ENCODE measurements around the gene KAZALD1. TPM values are rescaled to one million over a fixed set of nuclear protein-coding genes. Genes with fewer than 3 reads are reported as not detected.

KAZALD1 gene
- total RNA-seq, 2 experiments from 2014 or later = 0.25 to 0.28 TPM

DNA sequence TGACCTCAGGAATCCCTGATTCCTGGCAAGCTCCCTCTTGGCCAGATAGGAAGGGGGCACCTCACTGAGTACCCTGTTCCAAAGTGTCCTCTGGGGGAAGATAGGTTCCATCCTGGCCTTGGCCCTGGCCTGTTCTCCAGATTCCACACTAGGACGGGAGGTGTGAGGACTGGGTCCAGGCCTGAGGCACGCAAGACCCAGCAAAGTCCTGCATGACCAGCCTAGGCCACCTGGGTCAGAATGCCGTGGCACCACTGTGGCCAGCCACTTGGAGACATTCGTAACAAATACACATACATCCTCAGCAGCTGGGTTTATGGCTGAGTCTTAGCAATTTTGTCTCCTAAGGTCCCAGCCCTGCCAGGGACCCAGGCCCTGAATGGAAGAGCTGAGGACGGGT, 46.0 kb downstream of the KAZALD1 start:
- no peaks in the 10 kb centered on the region for H3K4me1 Mint-ChIP-seq
- H3K9me3 Mint-ChIP-seq = no peaks in the 10 kb centered on the region
- H3K27me3 Mint-ChIP-seq = peaks cover 31% of the 10 kb centered on the region
- H3K36me3 Mint-ChIP-seq = no peaks in the 10 kb centered on the region
- no peak overlapping the region for H3K4me3 Mint-ChIP-seq
- DNase-seq = no peak
- no peak overlapping the region for H3K27ac Mint-ChIP-seq

DNA sequence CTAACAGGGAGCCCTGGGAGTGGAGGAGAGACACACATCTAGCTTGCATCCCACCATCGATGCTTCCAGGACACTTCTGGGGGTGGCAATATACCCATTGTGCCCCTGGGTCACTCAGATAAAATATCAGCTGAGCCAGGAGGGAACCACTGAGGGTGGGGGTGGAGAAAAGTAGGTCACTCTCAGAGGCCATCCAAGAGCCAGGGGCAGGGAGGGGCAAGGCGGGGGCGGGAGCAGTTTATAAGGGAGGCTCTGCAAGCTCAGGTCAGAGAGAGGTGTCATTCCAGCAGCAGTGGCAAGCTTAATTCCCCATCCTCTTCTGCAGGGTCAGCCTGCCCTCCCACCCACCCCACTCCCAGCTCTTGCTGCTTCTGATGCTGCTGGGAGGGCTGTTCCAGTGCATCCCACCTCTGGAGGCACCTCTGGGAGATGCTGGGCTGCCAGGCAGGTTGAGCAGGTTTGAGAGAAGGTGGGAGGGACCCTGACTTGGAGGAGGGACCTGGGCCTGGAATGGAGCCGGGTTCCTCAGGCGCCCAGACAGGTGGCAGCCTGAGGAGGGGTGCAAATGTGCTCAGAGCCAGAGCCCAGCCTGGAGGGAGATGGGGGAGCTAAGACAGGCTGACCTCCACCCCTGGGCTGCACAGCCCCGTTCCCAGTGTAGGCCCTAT, 49.2 kb downstream of the KAZALD1 start:
- Mint-ChIP-seq H3K4me1 (no peaks in the 10 kb centered on the region), H3K9me3 (no peaks in the 10 kb centered on the region), H3K36me3 (no peaks in the 10 kb centered on the region), H3K4me3 (no peak overlapping the region), H3K27me3 (peaks cover 51% of the 10 kb centered on the region), H3K27ac (no peak overlapping the region)
- no peak for DNase-seq

DNA sequence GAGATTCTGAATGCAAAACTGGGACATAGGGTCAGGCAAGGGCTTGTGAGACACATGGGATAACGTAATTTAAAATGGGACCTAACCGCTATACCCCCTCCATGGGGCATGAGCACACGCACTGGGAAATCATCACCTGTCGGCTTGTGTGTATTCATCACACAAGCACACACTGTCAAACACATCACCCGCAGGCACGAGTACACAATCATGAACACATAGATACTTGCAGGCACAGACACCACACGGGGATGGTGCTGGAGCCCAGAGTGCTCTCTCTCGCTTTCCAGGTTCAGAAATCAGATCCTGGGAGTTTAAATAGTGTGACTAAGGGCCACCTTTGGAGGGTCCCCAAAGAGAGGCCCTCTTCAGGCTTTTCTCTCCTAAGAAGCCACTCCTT, 49.8 kb downstream of the KAZALD1 start:
- Mint-ChIP-seq H3K27ac (no peak overlapping the region), H3K27me3 (peaks cover 54% of the 10 kb centered on the region), H3K4me3 (no peak overlapping the region), H3K36me3 (no peaks in the 10 kb centered on the region), H3K9me3 (no peaks in the 10 kb centered on the region), H3K4me1 (no peaks in the 10 kb centered on the region)
- no peak for DNase-seq

DNA sequence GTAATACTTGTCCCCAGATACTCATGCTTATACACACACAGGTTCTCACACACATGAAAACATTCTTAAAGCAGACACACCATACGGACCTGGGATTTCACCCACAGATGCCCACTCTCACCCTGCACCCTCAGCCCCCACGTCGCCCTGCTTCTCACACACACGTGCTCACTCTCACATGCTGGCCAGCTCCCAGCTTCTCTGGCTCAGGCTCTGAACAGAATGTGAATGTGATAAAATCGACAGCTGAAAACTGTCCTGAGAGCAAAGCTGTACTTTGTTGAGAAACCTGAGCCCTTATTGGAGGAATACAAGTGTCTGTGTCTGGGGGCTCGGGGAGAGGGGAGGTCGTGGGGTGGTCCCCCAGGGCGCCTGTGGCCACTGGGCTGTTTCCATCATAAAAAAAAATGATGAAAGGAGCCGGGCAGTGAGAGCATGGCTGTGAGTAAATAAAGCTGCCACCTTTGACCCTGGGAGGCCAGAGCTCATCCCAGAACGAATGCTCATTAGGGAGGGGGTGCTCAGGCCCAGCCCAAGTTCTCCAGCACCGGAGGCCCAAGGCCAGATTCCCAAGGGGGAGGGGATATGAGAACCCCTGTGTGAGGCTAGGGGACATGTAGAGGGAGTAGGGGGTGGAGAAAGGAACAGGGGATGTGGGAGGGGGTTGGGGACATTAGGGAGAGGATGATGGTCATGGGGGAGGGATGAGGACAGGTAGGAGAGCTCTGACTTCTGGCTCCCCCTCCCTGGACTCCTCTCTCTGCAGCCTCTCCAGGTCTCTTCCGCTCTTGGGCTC, 51.2 kb downstream of the KAZALD1 start:
- no peak overlapping the region for H3K27ac Mint-ChIP-seq
- no peaks in the 10 kb centered on the region for H3K36me3 Mint-ChIP-seq
- H3K9me3 Mint-ChIP-seq = no peaks in the 10 kb centered on the region
- H3K4me3 Mint-ChIP-seq = no peak overlapping the region
- peaks cover 54% of the 10 kb centered on the region for H3K27me3 Mint-ChIP-seq
- no peaks in the 10 kb centered on the region for H3K4me1 Mint-ChIP-seq
- no peak for DNase-seq

DNA sequence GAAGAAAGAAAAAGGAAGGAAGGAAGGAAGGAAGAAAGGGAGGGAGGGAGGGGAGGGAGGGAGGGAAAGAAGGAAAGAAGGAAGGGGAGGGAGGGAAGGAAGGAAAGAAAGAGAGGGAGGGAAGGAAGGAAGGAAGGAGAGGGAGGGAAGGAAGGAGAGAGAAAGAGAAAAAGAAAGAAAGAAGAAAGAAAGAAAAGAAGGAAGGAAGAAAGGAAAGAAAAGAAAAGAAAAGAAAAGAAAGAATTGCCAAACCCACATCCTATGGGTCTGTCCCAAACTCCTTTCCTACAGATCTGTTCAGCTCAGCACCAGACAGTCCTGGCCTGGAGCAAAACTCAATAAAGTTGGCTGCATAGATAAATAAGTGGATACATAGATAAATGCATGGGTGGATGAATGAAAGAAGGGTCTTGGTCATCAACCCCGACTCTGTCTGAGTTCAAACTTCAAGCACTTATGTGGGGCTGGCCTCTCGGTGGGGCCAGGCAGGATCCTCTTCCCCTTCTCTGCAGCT, 52.2 kb downstream of the KAZALD1 start:
- H3K27ac Mint-ChIP-seq = no peak overlapping the region
- no peak for DNase-seq
- no peak overlapping the region for H3K4me3 Mint-ChIP-seq
- no peaks in the 10 kb centered on the region for H3K36me3 Mint-ChIP-seq
- peaks cover 54% of the 10 kb centered on the region for H3K27me3 Mint-ChIP-seq
- no peaks in the 10 kb centered on the region for H3K9me3 Mint-ChIP-seq
- no peaks in the 10 kb centered on the region for H3K4me1 Mint-ChIP-seq

DNA sequence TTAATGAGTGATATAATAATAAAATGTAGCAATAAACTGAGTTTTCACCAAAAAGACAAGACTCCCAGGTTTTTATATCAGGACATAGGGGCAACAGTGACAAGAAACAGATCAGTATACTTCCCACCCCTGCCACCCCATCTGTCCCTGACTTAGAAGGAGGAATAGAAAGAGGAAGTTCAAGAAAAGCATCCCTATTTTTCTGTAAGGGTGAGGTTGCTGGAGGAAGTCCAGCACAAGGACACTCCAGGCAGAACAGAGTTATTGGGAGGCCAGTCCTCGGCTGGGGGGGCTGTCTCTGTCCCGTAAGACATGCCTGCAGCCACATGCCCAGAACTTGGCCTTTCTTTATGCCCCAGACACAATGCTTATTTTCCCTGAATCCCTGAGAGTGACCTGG, 52.9 kb downstream of the KAZALD1 start:
- DNase-seq = no peak
- Mint-ChIP-seq H3K4me1 (no peaks in the 10 kb centered on the region), H3K4me3 (no peak overlapping the region), H3K9me3 (no peaks in the 10 kb centered on the region), H3K36me3 (no peaks in the 10 kb centered on the region), H3K27me3 (peaks cover 51% of the 10 kb centered on the region), H3K27ac (no peak overlapping the region)

Other genes with a start within 250 kb of the KAZALD1 start
- gene SLF2, start 149.0 kb upstream of the KAZALD1 start, total RNA-seq = 10 to 100 TPM; 30.2 to 30.5 TPM
- gene SEMA4G, start 92.5 kb upstream of the KAZALD1 start, total RNA-seq = 1 to 10 TPM in 1 of 2 experiments, under 1 TPM in 1; 0.89 to 1.0 TPM
- 10 to 100 TPM; 56.3 to 58.1 TPM for gene MRPL43, start 74.5 kb upstream of the KAZALD1 start, total RNA-seq
- 10 to 100 TPM; 40.6 to 41.9 TPM for gene TWNK, start 74.4 kb upstream of the KAZALD1 start, total RNA-seq
- gene LZTS2, start 62.2 kb upstream of the KAZALD1 start, total RNA-seq = 10 to 100 TPM; 10.4 to 12.1 TPM
- gene PDZD7, start 30.9 kb upstream of the KAZALD1 start, total RNA-seq = under 1 TPM; 0.14 to 0.66 TPM
- gene SFXN3, start 30.8 kb upstream of the KAZALD1 start, total RNA-seq = 10 to 100 TPM; 12.6 to 13.9 TPM
- gene TLX1, start 69.3 kb downstream of the KAZALD1 start, total RNA-seq = not detected
- gene LBX1, start 167.5 kb downstream of the KAZALD1 start, total RNA-seq = not detected